GM12878 (cell line): ENCODE results near the gene SP2. TPM values are rescaled to one million over a fixed set of nuclear protein-coding genes. Genes with fewer than 3 reads are reported as not detected.

Experiments
- ATAC-seq: fragments of 200-7000 bp; cut with Tn5 transposase; 3 replicates; pipeline ENCODE4 v1.9.1; 2020; ENCODE audit warnings: mild to moderate bottlenecking, moderate library complexity
- BruUV-seq: library from RNA; stranded (reverse); fragments of 400-500 nt; replicated peaks from 2 replicates; lab custom pipeline; 2021; lab: Mats Ljungman, UMichigan
- CTCF ChIA-PET: fragments of 300-600 bp; sonication (Branson Sonifier 250); formaldehyde crosslinking; extraction: SDS; loops from one replicate; lab custom pipeline; 2021; ENCODE audit warnings: inconsistent platforms; lab: Yijun Ruan, JAX
- POLR2A ChIA-PET: fragments of 350-600 bp; formaldehyde crosslinking; extraction: SDS; loops from one replicate; lab custom pipeline; 2021; ENCODE audit warnings: inconsistent platforms; lab: Charles Lee
- RAD21 ChIA-PET: fragments of 300-600 bp; sonication (Branson Sonifier 250); formaldehyde crosslinking; loops from one replicate; lab custom pipeline; 2023; ENCODE audit warnings: antibody characterized with exemption; ENCODE audit not compliant: unreplicated experiment; lab: Charles Lee
- SMC1A ChIA-PET: fragments of 300-600 bp; sonication (Branson Sonifier 250); formaldehyde crosslinking; loops from one replicate; lab custom pipeline; 2023; ENCODE audit not compliant: unreplicated experiment, uncharacterized antibody; lab: Charles Lee
- DNase-seq: peaks from one replicate; pipeline ENCODE4 v3.0.0-alpha.2; 2011; ENCODE audit warnings: low read depth, low spot score
- FAIRE-seq: peaks from 3 replicates; lab custom pipeline; 2011; peaks lifted over from hg19 to GRCh38; lab: Jason Lieb, UNC
- H2AFZ ChIP-seq: 2 replicates; pipeline ENCODE4 v1.6.0; 2011; ENCODE audit warnings: low read depth, low read length, control low read depth; ENCODE audit not compliant: control insufficient read depth
- H3K27ac ChIP-seq: 2 replicates; pipeline ENCODE4 v1.5.1; 2011; ENCODE audit warnings: control low read depth; ENCODE audit not compliant: control insufficient read depth, insufficient read depth
- H3K27me3 ChIP-seq, 2 experiments: replicated peaks in 1 of 2; 2 replicates each; pipeline versions ENCODE4 v1.6.0 to v1.6.1; 2011; ENCODE audit warnings: low read length in 1 of 2; ENCODE audit not compliant: control insufficient read depth in 2 of 2, insufficient read depth in 2 of 2
- H3K36me3 ChIP-seq, 2 experiments: 2 replicates each; pipeline ENCODE4 v1.5.1; 2011; ENCODE audit warnings: low read length in 1 of 2; ENCODE audit not compliant: control insufficient read depth in 2 of 2, insufficient read depth in 2 of 2
- H3K4me1 ChIP-seq: 2 replicates; pipeline ENCODE4 v1.6.1; 2011; ENCODE audit warnings: mild to moderate bottlenecking, low read length, moderate library complexity, mixed read lengths; ENCODE audit not compliant: control insufficient read depth, insufficient read depth
- H3K4me2 ChIP-seq: 2 replicates; pipeline ENCODE4 v1.6.0; 2011; ENCODE audit warnings: control low read depth; ENCODE audit not compliant: control insufficient read depth, insufficient read depth
- H3K4me3 ChIP-seq: fragments of 200-600 bp; sonication (generic); 2 replicates; pipeline ENCODE4 v1.5.1; 2016
- H3K79me2 ChIP-seq: 2 replicates; pipeline ENCODE4 v1.6.0; 2011; ENCODE audit warnings: low read length; ENCODE audit not compliant: control insufficient read depth, insufficient read depth
- H3K9ac ChIP-seq: 2 replicates; pipeline ENCODE4 v1.8.0; 2011; ENCODE audit warnings: low read length, control low read depth, mixed read lengths; ENCODE audit not compliant: control insufficient read depth, insufficient read depth
- H3K9me3 ChIP-seq: replicated peaks from 3 replicates; pipeline ENCODE4 v1.5.1; 2011; ENCODE audit warnings: mild to moderate bottlenecking, low read length; ENCODE audit not compliant: control insufficient read depth, insufficient read depth
- H4K20me1 ChIP-seq: 2 replicates; pipeline ENCODE4 v1.6.0; 2011; ENCODE audit not compliant: control insufficient read depth, insufficient read depth
- BACH1 ChIP-seq: fragments of 450-650 bp; IDR thresholded peaks from 2 replicates; pipeline ENCODE4 v1.6.1; 2017; ENCODE audit warnings: mild to moderate bottlenecking, borderline replicate concordance
- IRF3 ChIP-seq: fragments of 450-650 bp; IDR thresholded peaks from 2 replicates; pipeline ENCODE4 v1.6.1; 2014; ENCODE audit warnings: mild to moderate bottlenecking
- MEF2B ChIP-seq: fragments of 450-650 bp; IDR thresholded peaks from 2 replicates; pipeline ENCODE4 v1.6.1; 2018; ENCODE audit warnings: mild to moderate bottlenecking, moderate library complexity; ENCODE audit not compliant: partially characterized antibody, poor library complexity, severe bottlenecking
- MTA3 ChIP-seq: IDR thresholded peaks from 2 replicates; pipeline ENCODE4 v1.6.1; 2012; ENCODE audit warnings: low read length, inconsistent platforms, borderline replicate concordance
- NR2C1 ChIP-seq: fragments of 450-650 bp; IDR thresholded peaks from 2 replicates; pipeline ENCODE4 v1.6.1; 2017; ENCODE audit warnings: antibody characterized with exemption, mild to moderate bottlenecking, moderate library complexity
- WGBS: methylation state at CpG from one replicate; pipeline ENCODE4 v1.1.6; 2016; ENCODE audit warnings: low lambda C conversion rate; ENCODE audit not compliant: insufficient replicate concordance, insufficient coverage; ENCODE audit errors: missing lambda C conversion rate; 5-methylcytosine and 5-hydroxymethylcytosine counted together
- in situ Hi-C: fragments of 300-500 bp; cut with MboI; formaldehyde crosslinking; loops from 9 replicates; pipeline ENCODE4 v1.14.3; 2018; ENCODE audit warnings: mixed read lengths
- intact Hi-C: fragments of 100-400 bp; cut with micrococcal nuclease; formaldehyde crosslinking; loops from one replicate; pipeline ENCODE4 v1.14.2; 2022; ENCODE audit not compliant: unreplicated experiment
- polyA plus RNA-seq, 11 experiments: library from polyadenylated mRNA; depleted of rRNA in 4 of 11; unstranded in 6 of 11; stranded (reverse) in 5 of 11; fragments of >200 nt; fragmentation: Nextera tagmentation in 4 of 11; fragmentation: Illumina TruSeq in 1 of 11; extraction: Ambion mirVana in 4 of 11; extraction: Trizol in 1 of 11; gene quantifications; 1 replicate in 1 of 11; 2 replicates in 10 of 11; pipeline versions ENCODE4 v1.2.1 to v1.2.3, GENCODE V29; 2011 to 2016; ENCODE audit warnings: inconsistent platforms in 2 of 11, missing spikeins in 2 of 11, low read depth in 1 of 11
- total RNA-seq, 4 experiments: library from RNA; depleted of rRNA in 3 of 4; stranded (reverse); fragments of >200 nt in 3 of 4; fragmentation: Illumina TruSeq in 1 of 4; extraction: Trizol in 1 of 4; gene quantifications; 2 replicates each; pipeline versions ENCODE4 v1.2.1 to v1.2.3, GENCODE V29; 2013 to 2021

The SP2 gene
- total and polyA plus RNA-seq, 10 of the 15 experiments (the other 5 are each of a cell fraction or from before 2014, with no cell fraction given): 1.2 to 19.1 (median 4.8) TPM

DNA sequence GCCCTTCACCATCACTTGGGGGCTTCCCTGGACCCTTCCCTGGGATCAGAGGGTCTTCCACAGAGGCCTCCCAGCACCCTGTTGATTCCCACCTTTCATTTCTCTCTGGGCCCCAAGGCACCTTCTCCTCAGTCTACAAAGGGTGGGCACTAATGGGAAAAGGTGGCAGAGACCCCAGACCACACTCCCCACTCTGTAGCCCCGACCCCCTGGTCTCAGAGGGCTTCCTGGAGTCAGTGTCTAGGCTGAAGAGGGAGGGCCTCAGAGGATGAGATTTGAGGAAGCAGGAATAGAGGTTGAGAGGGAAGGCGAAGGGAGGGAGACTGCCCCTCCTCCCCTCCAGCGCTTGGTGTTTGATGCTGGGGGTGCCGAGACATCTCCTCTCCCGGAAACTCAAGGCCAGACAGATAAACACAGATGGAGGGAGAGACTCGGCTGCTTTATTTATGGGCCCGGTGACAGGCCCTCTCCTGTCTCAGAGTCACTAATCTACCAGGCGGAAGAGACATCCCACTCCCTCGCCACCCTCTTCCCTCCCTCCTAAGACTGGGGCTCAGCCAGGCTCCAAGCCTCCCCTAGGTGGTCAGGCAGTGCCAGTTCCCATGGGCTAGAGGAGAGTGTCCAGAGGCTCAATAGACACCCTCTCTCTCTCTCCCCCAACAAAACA lies 18.5 kb upstream of the SP2 start (continued):
- TF ChIP-seq IRF3: no peak
- no peak for TF ChIP-seq MEF2B

DNA sequence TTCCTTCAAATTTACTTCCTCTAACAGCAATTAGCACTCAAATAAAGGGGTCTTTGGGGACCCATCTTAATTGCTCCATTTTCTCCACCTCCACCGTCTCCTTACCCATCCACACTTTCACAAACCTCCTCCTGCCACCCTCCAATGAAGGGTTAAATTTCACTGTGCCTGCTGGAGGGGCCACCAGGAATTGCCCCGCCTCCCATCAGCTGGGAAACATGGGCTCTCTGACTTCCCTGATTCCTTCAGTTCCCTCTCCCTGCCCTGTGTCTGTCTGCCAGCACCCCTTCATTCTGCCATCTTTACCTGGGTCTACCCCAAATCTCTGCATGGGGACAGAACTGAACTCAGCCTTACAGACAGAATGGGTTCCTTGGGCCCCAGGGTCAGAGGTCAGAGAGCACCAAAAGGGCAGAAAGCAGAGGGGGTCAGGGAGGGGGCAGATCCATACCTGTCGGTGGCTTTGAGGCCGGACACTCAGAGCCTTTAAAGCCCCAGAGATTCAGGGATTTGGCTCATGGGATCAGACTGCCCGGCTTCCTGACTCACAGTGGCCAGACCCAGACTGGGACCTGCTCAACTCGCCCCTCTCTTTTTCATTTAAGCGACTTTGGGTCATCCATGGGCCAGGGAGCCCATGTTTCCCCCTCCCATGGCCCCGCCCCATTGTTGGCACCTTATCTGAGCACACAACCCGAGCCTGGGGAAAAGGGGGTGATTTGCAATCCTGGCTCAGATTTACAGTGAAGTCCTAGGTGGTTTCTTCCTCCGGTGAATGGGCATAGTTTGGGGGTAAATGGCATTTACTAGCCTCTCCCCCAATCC lies 17.6 kb upstream of the SP2 start:
- no peak overlapping the region for H2AFZ ChIP-seq
- in situ Hi-C loops: no loop called here
- H3K79me2 ChIP-seq: no peaks in the 10 kb centered on the region
- ChIA-PET CTCF (interaction anchor here (1.0 kb wide), 1 partner anchor 246 kb away, joined by 3 read pairs; no protein-coding TSS in a partner anchor), SMC1A (no interaction called here)
- H3K9ac ChIP-seq: no peak overlapping the region
- FAIRE-seq: no peak
- 22% methylated on average over 10 of the region's 10 CpGs for WGBS
- no TSS peak for BruUV-seq
- intact Hi-C loops: no loop called here
- H3K9me3 ChIP-seq: no peaks in the 10 kb centered on the region
- H3K27me3 ChIP-seq: peaks cover 4 to 5% of the 10 kb centered on the region in 2 experiments; a peak in 3 of 4 replicates
- no peak for ATAC-seq
- H4K20me1 ChIP-seq: no peaks in the 10 kb centered on the region
- no peak for DNase-seq
- TF ChIP-seq MTA3: no peak
- TF ChIP-seq BACH1: no peak
- TF ChIP-seq NR2C1: 0 out of 2 replicates have a peak, but pooled peaks have one; percentile 9
- TF ChIP-seq, all 136 proteins: peak for 1
- POLR2A ChIA-PET: no interaction called here
- RAD21 ChIA-PET: no interaction called here
- no peak overlapping the region for H3K4me3 ChIP-seq
- no peaks in the 10 kb centered on the region for H3K36me3 ChIP-seq
- no peak overlapping the region for H3K27ac ChIP-seq
- H3K4me1 ChIP-seq: peaks cover 2% of the 10 kb centered on the region; the same call in 1 of the 2 replicates
- H3K4me2 ChIP-seq: no peak overlapping the region
